A549 (cell line): ENCODE measurements around the gene RAB3GAP1.

Experiments
- CTCF ChIP-seq: fragments of >200 bp; sonication (Bioruptor Twin); formaldehyde crosslinking; IDR thresholded peaks from 3 replicates; pipeline ENCODE4 v1.5.1; 2016
- EP300 ChIP-seq, 2 experiments: fragments of >200 bp; sonication (Bioruptor Twin); formaldehyde crosslinking; IDR thresholded peaks; 2 replicates in 1 of 2; 3 replicates in 1 of 2; pipeline ENCODE4 v1.6.1; 2016 to 2017
- HDAC2 ChIP-seq: fragments of 200-600 bp; sonication (generic); IDR thresholded peaks from 2 replicates; pipeline ENCODE4 v1.6.1; 2016
- MAZ ChIP-seq: fragments of 150-350 bp; IDR thresholded peaks from 2 replicates; pipeline ENCODE4 v1.6.1; 2014; ENCODE audit warnings: antibody characterized with exemption, low read depth, low read length, borderline replicate concordance
- POLR2A ChIP-seq: IDR thresholded peaks from 2 replicates; pipeline ENCODE4 v1.6.1; 2012; ENCODE audit warnings: mild to moderate bottlenecking, low read length
- REST ChIP-seq: fragments of 200-600 bp; sonication (generic); IDR thresholded peaks from 2 replicates; pipeline ENCODE4 v1.6.1; 2016; ENCODE audit warnings: antibody characterized with exemption, mild to moderate bottlenecking, moderate library complexity
- RFX5 ChIP-seq: fragments of 450-650 bp; IDR thresholded peaks from 2 replicates; pipeline ENCODE4 v1.7.1; 2014; ENCODE audit warnings: antibody characterized with exemption, mild to moderate bottlenecking, moderate library complexity
- USF2 ChIP-seq: fragments of 450-650 bp; IDR thresholded peaks from 2 replicates; pipeline ENCODE4 v1.6.1; 2014; ENCODE audit warnings: antibody characterized with exemption

GRCh38 chr2:135086222-135086621 is 34.1 kb downstream of the RAB3GAP1 start:
- TF ChIP-seq CTCF (no peak), REST (no peak), MAZ (no peak), USF2 (no peak), EP300 (IDR thresholded peaks at IDR 0.05) (no peak), RFX5 (no peak), POLR2A (no peak), HDAC2 (no peak)
